ENCODE measurements around the gene PSMD12. TPM values are rescaled to one million over a fixed set of nuclear protein-coding genes. Genes with fewer than 3 reads are reported as not detected.

PSMD12 gene
- total and polyA plus RNA-seq, 9 of the 15 experiments (the other 6 are each of a cell fraction or from before 2014, with no cell fraction given): 36.6 to 150 (median 65.5) TPM

GRCh38 chr17:67390646-67391361 is 24.4 kb upstream of the PSMD12 start:
- Histone ChIP-seq H3K9me1 (ENCODE audit: control insufficient read depth, insufficient read depth, low read length) (no peaks in the 10 kb centered on the region), H3K27me3 (ENCODE audit: control insufficient read depth in 2 of 2, insufficient read depth in 2 of 2, low read length in 2 of 2) (peaks cover 22 to 28% of the 10 kb centered on the region in 2 experiments), H3K4me2 (ENCODE audit: insufficient read depth, low read length) (no peak overlapping the region), H3K9me3 (replicated peaks; ENCODE audit: control insufficient read depth, insufficient read depth, low read depth, low read length) (no peaks in the 10 kb centered on the region), H2AFZ (ENCODE audit: low read depth, low read length) (no peak overlapping the region), H4K20me1 (replicated peaks; ENCODE audit: control insufficient read depth, insufficient read depth, low read length) (no peaks in the 10 kb centered on the region), H3K79me2 (ENCODE audit: control insufficient read depth, insufficient read depth, low read length) (no peaks in the 10 kb centered on the region), H3K4me1 (replicated peaks in 1 of 2; ENCODE audit: control insufficient read depth in 2 of 2, insufficient read depth in 2 of 2, low read length in 2 of 2) (no peaks in the 10 kb centered on the region), H3K4me3 (no peak overlapping the region), H3K27ac (ENCODE audit: extremely low read depth, low read depth, low read length) (no peak overlapping the region), H3K9ac (ENCODE audit: insufficient read depth in 1 of 2, low read depth in 2 of 2, low read length in 2 of 2) (no peak overlapping the region), H3K36me3 (ENCODE audit: control insufficient read depth, insufficient read depth, low read length) (no peaks in the 10 kb centered on the region)
- DNase-seq (ENCODE audit: extremely low read depth in 1 of 4, low spot score in 3 of 4): no peak
- no peak for TF ChIP-seq PRDM10 (IDR thresholded peaks at IDR 0.05; ENCODE audit: partially characterized antibody)
- no peak for TF ChIP-seq KAT2B (IDR thresholded peaks at IDR 0.05; ENCODE audit: low read depth, low read length)
- TF ChIP-seq LEF1 (IDR thresholded peaks at IDR 0.05): no peak
- TF ChIP-seq TAF7 (tag; IDR thresholded peaks at IDR 0.05): no peak
- no peak for TF ChIP-seq MIER1 (IDR thresholded peaks at IDR 0.05; ENCODE audit: low read depth)
- TF ChIP-seq ZNF212 (CRISPR knock-in tag; IDR thresholded peaks at IDR 0.05): no peak
- no peak for TF ChIP-seq BRCA1 (IDR thresholded peaks at IDR 0.05)
- no peak for TF ChIP-seq BRCA1 (CRISPR knock-in tag; IDR thresholded peaks at IDR 0.05)
- TF ChIP-seq TAF15 (IDR thresholded peaks at IDR 0.05; ENCODE audit: low read depth, low read length): no peak
- no peak for TF ChIP-seq CBFA2T2 (conservative IDR thresholded peaks at IDR 0.05)
- no peak for TF ChIP-seq RBM25 (IDR thresholded peaks at IDR 0.05; ENCODE audit: low read depth, low read length, severe bottlenecking)
- TF ChIP-seq ZNF511 (CRISPR knock-in tag; IDR thresholded peaks at IDR 0.05): no peak
- BruUV-seq (replicated peaks): no TSS peak
- CTCF ChIA-PET (ENCODE audit: low intra/inter-chr PET ratio): no interaction called here
- intact Hi-C loops (cut with micrococcal nuclease): no loop called here
- POLR2A ChIA-PET: no interaction called here
- WGBS (ENCODE audit: insufficient coverage, low coverage, missing lambda C conversion rate): 5% methylated on average over 9 of the region's 9 CpGs
- no peak for FAIRE-seq
- in situ Hi-C loops (cut with MboI): loop anchor here (25.0 kb wide), 1 partner anchor 296 kb away; no protein-coding TSS in a partner anchor
- ATAC-seq: no peak; the same call in 2 of the 3 replicates

Measured in K562 (cell line).